HG03521 (cell line): ENCODE measurements around the gene ADIRF.
"Not testable (repeated sequence)": the region's sequence is repeated elsewhere in the genome, so short reads cannot be mapped to it uniquely, and the experiment has no call there.

ENCODE experiments used
- ATAC-seq: cut with Tn5 transposase; IDR thresholded peaks from one replicate; pipeline ENCODE4 v1.9.1; 2021; ENCODE audit warnings: mild to moderate bottlenecking, moderate library complexity; ENCODE audit not compliant: unreplicated experiment

The ADIRF gene

DNA sequence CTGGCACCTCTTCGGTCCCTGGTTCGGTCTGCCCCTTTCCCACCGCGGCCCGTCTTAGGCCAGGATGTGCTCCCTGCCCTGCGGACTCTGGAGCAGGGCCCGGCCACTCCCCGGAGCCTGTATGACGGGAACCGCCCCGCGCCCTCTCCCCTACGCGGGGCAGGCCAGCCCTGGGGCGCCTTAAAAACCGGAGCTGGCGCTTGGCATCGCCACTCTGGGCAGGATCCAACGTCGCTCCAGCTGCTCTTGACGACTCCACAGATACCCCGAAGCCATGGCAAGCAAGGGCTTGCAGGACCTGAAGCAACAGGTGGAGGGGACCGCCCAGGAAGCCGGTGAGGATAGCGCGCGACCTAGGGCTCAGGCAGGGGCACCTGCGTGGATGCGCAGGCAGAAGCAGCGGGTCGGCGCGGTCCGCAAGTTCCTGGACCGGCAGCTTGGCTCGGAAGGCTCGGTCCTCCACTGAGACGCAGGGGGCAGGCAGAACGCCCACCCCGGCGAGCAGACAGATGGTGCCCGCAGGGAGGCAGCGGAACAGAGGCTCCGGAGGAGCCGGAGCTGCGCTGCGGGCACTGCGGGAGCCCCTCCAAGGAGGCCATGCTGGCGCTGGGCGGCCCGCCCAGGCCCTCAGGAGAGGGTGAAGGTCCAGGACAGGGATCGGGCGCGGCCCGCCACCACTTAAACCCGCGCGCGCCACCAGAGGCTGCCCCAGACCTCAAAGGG lies at the start of gene ADIRF:
Gene ADIRF (plus strand): TSS at position 212 of the 723 bp plus-strand sequence. CDS start 63 bp downstream, at position 275.
- no peak for ATAC-seq

DNA sequence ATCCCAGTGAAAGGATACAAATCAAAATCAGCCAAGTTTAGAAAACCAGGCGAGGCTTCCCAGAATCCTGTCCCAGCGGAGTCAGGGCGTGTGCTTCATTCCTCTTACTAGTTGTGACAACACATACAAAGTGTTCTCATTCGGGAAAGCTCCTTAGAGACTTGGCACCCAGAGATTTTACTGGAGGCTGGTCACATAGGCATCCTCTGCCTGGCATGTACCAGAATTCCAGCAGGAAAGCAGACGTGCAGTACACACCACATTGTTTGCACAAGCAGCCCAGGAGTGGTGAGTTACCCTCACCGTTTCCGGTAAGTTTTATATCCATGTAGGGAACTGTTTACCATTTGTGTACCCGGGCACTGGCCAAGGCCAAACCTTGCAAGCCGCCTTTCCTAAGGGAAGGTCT lies 45.7 kb upstream of the ADIRF start:
- no peak for ATAC-seq

DNA sequence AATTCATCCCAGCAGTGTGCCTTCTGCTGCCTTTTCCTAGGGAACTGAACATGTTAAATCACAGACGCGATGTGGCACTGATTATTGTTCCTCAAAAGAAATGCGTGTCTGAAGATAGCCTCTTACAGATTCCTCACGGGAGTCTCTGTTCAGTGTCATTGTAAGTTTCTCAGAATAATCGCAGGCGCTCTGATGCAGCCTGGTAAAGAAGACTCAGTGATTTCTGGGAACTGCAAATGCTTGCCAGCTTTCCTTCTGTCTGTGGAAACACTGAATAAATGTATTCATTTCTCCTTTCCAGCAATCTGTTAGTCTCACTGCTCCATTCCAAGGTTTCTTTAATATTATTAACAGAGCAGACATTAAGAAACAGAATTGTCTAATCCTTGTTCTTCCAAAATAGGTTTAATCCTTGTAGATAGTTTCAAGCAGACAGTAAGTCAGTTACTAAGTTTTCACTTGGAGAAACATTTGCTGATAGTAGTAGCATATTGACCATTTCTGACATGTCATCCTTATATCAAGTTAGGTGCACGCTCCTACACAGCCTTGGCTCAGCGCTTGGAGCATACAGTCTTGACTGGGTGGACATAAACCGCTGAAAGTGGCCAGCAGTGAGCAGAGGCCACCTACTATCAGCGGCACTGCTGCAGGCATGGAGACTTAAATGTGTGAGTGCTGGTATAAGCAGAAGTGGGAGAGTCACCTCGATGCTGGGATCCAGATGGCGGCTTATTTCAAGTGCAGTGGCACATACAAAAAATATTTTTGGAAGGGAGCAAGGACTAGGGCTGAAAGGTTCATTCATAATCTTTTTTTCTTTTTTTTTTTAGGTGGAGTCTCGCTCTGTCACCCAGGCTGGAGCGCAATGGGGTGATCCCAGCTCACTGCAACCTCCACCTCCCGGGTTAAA lies 38.6 kb upstream of the ADIRF start:
- ATAC-seq = no peak

GRCh38 chr10:86931872-86932271 lies 36.4 kb upstream of the ADIRF start:
- ATAC-seq = no peak

DNA sequence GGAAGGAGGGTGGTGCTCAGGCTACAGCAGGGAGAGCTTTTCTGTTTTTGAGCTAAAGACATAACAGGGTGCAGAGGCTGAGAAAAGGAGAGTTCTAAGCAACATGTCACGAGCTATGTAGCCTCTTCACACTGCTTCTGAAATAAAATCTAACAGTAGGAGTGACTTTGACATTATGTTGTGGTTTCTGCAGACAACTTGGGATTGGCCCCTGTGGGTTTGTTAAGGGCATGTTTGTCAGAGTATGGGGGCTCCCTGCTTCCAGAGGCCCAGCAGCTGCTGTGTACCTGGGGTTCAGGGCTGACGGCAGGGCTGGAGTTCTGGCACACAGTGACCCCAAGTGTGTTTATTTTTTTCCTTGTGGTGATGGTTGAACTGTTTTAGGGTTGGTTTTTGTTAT lies 35.6 kb upstream of the ADIRF start:
- ATAC-seq = no peak

GRCh38 chr10:86934162-86934711 lies 34.0 kb upstream of the ADIRF start:
- ATAC-seq = not testable (repeated sequence)

GRCh38 chr10:86936661-86937501 lies 31.4 kb upstream of the ADIRF start:
- no peak for ATAC-seq

GRCh38 chr10:86937502-86938154 lies 30.7 kb upstream of the ADIRF start:
- ATAC-seq = no peak

GRCh38 chr10:86938260-86938659 lies 30.0 kb upstream of the ADIRF start:
- ATAC-seq = no peak

DNA sequence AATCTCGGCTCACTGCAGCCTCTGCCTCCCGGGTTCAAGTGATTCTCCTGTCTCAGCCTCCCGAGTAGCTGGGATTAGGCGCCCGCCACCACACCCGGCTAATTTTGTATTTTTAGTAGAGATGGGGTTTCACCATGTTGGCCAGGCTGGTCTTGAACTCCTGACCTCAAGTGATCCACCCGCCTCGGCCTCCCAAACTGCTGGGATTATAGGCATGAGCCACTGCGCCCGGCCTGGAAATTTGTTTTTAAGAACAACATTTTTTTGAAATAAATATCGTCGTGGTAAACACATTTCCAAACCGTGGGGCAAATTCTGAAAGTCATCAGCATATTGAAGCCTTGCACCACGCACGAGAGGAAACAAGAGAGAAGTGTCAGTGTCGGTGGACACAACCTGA lies 28.2 kb upstream of the ADIRF start:
- ATAC-seq = not testable (repeated sequence)

- ATAC-seq = no peak
Observed at GRCh38 chr10:86940677-86941076, 27.6 kb upstream of the ADIRF start.

GRCh38 chr10:86941426-86941825 lies 26.9 kb upstream of the ADIRF start:
- no peak for ATAC-seq

DNA sequence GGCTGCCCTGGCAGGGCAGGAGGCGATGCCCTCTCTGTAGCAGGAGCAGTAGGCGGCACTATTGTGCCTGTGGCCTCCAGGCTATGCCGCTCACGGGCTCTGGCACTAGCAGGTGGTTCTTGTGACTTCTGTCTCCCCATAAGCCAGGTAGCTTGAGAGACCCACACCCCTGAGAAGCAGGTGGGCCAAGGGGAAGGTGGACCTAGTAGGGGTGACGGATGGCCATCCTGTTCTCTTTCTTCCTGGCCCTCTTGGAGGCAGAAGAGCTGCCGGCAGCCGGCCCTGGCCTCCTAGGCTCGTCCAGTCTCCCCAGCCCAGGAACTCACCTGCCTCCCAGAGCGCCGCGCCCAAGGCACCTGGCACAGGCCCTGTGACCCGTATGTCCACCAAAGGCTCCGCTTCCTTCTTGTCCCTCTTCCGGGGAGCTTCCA lies 26.3 kb upstream of the ADIRF start:
- ATAC-seq = no peak

DNA sequence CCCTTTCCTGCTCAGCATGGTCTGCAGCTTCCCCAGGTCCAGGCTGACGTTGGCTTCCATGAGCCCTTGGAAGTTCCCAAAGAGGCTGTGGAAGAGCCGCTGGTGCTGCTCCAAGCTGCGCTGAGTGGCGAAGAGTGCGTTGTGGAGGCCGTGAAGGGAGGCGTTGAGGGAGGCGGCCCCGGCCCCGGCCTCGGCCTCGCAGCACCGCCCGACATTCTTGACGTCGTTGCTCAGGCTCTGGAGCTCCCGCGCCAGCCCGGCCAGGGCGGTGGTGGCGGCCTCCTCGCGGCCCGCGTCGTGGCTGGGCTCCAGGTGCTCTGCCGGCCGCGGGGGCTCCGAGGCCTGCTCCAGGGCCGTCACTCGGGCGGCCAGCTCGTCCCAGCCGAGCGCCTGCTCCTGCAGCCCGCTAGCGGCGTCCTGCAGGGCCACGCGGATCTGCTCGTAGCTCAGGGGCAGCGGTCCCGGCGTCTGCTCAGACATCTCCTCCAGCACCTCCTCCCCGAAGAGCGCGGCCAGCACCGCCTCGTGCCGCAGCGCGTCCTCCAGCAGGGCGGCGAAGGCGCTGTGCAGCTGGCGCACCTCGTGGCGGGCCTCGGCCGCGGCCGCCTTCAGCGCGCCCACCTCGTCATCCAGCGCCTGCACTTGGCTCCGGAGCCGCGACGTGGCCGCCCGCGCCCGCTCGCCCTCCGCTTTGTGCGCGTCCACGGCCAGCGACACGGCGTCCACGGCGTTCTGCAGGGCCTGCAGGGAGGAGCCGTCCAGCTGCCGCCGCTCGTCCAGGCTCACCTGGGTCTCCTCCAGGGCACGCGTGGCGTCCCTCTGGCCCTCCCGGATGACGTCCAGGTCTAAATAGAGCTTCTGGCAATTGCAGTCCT lies 25.6 kb upstream of the ADIRF start:
- ATAC-seq = no peak

GRCh38 chr10:86943316-86944030 lies 24.8 kb upstream of the ADIRF start:
- ATAC-seq = no peak

DNA sequence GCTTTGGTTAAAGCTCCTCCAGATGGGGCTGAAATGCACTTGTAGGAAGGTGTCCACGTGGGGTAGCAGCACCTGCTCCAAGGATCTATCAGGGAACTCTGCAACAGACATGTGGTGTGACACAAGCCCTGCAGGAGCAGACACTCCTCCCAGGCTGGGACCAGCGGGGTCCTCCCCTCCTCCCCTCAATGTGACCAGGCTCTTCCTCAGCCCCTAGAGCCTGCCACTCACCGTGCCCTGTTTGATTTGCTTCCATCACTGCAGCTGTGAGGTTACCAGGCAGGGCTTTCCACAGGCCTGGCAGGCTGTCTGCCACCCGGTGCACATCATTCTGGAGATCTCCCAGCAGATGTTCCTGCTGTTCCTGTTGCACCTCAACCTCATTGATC lies 24.3 kb upstream of the ADIRF start:
- no peak for ATAC-seq

DNA sequence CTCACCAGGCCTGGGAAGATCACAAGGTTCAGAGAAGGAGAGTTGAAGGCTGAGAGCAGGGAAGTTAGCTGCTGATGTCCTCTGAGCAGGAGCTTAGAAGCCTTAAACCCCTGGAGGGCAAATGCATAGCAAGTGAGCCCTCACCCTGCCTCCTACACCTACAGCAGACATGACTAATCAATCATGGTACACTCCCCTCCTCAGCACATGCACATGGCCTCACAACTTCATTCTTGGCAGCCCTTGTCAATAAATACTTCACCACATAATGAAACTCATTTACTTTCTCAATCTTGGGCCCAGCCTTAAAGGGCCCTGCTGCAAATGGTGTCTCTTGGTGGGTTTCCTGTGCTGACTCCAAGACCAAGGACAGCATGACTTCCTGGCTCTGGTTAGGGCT lies 23.8 kb upstream of the ADIRF start:
- ATAC-seq = no peak

DNA sequence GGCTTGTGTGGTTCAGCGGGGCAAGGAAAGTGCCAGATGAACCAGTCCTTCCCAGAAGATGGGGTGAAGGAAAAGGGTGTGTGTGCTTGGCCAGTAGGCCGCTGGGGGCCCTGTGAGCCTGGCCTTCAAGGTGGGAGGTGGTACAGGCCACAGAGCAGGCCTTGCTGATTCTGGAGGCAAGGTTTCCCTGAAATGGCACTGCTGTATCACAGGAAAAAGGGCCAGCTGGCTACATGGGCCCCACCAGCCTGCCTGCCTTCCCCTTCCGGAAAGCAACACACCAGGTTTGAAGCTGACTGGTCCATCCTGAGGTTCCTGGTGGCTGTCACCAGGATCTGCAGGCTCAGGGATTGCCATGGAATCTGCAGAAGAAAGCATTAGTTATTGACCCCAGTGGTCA lies 23.4 kb upstream of the ADIRF start:
- no peak for ATAC-seq
